Bronchial epithelial cell (primary cell): ENCODE measurements around the gene NLRC3. TPM values are rescaled to one million over a fixed set of nuclear protein-coding genes. Genes with fewer than 3 reads are reported as not detected.

Experiments
- DNase-seq: peaks from one replicate; pipeline ENCODE4 v3.0.0-alpha.2; 2010; ENCODE audit warnings: low read depth
- FAIRE-seq: peaks from 2 replicates; lab custom pipeline; 2011; peaks lifted over from hg19 to GRCh38; lab: Jason Lieb, UNC
- H3K27me3 ChIP-seq: 2 replicates; pipeline ENCODE4 v1.5.1; 2011; ENCODE audit warnings: low read length; ENCODE audit not compliant: control insufficient read depth, insufficient read depth
- H3K36me3 ChIP-seq: 2 replicates; pipeline ENCODE4 v1.5.1; 2011; ENCODE audit warnings: low read length; ENCODE audit not compliant: control insufficient read depth, insufficient read depth
- H3K4me3 ChIP-seq: 2 replicates; pipeline ENCODE4 v1.5.1; 2011; ENCODE audit warnings: mild to moderate bottlenecking, low read depth, low read length, control low read depth
- CTCF ChIP-seq: IDR thresholded peaks from 2 replicates; pipeline ENCODE4 v1.5.1; 2011; ENCODE audit warnings: mild to moderate bottlenecking, moderate library complexity, low read length, control low read depth, inconsistent platforms; ENCODE audit not compliant: insufficient read depth, severe bottlenecking
- total RNA-seq: library from RNA; depleted of rRNA; stranded (reverse); fragments of >200 nt; gene quantifications from 2 replicates; pipeline ENCODE4 v1.2.1, GENCODE V29; 2014

Gene NLRC3
- total RNA-seq, 1 donor from 2014 or later: not detected

- no peaks in the 10 kb centered on the region for H3K27me3 ChIP-seq
- TF ChIP-seq CTCF: no peak
- no peaks in the 10 kb centered on the region for H3K36me3 ChIP-seq
- no peak overlapping the region for H3K4me3 ChIP-seq
- DNase-seq: no peak
- no peak for FAIRE-seq
These were observed 10.4 kb upstream of the NLRC3 start for GRCh38 chr16:3587547-3588110.

- Histone ChIP-seq H3K4me3 (no peak overlapping the region), H3K27me3 (no peaks in the 10 kb centered on the region), H3K36me3 (no peaks in the 10 kb centered on the region)
- DNase-seq (no peak), FAIRE-seq (no peak)
- no peak for TF ChIP-seq CTCF
These were observed 7.2 kb upstream of the NLRC3 start for GRCh38 chr16:3584412-3584811.

GRCh38 chr16:3583303-3584038 lies 6.3 kb upstream of the NLRC3 start:
- Histone ChIP-seq H3K4me3 (no peak overlapping the region), H3K27me3 (no peaks in the 10 kb centered on the region), H3K36me3 (no peaks in the 10 kb centered on the region)
- no peak for DNase-seq
- TF ChIP-seq CTCF: no peak
- FAIRE-seq: peak; percentile 13

DNA sequence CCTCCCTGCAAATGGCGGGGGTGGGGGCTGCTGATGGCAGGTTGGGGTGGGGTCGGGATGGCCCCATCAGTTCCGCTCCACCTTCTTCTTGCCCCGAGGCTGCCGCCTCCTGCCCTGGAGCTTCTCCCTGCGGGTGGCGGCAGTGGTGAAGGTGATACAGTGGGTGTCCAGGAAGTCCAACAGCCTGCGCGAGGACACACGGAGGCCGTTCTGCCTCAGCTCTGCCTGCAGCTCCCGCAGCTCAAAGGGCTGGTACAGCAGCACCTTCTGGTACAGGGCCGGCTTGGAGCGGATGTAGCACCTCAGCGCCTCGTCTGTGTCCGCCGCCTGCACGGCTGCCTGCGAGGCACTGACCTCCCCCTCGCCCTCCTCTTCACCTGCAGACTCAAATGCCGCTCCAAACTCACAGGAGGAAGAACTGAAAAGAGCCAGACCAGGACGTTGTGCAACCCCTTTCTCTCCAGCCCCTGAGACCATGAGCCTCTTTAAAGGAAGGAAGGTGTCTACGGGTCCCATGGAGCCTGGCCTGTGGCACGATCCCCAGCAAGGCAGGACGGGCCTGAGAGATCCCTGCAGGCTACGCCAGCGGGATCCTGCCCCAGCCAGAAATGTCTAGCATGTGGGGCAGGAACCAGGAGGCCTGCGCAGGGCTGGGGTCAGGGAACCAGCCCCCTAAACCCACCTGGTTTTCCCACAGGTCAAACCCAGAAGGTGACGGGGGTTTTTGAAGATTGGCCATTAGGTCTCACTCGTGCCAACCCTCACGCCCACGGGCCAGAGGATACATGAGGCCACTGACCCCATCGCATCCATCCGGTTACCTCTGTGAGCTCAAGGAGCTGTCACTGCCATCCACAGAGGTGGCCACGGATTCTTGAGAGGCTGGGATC lies 5.3 kb upstream of the NLRC3 start:
- no peak overlapping the region for H3K4me3 ChIP-seq
- H3K36me3 ChIP-seq: no peaks in the 10 kb centered on the region
- no peak for TF ChIP-seq CTCF
- no peak for DNase-seq
- FAIRE-seq: no peak
- no peaks in the 10 kb centered on the region for H3K27me3 ChIP-seq

- no peak for TF ChIP-seq CTCF
- H3K36me3 ChIP-seq: no peaks in the 10 kb centered on the region
- H3K4me3 ChIP-seq: no peak overlapping the region
- DNase-seq (no peak), FAIRE-seq (no peak)
- no peaks in the 10 kb centered on the region for H3K27me3 ChIP-seq
These were observed 4.2 kb upstream of the NLRC3 start for GRCh38 chr16:3581392-3581791.
